RCC 7860 (cell line): ENCODE data around the gene NCKAP5.

Experiments used
- DNase-seq: peaks from one replicate; pipeline ENCODE4 v3.0.0-alpha.2; 2015; ENCODE audit warnings: low spot score
- FAIRE-seq: peaks from 2 replicates; lab custom pipeline; 2012; peaks lifted over from hg19 to GRCh38; lab: Jason Lieb, UNC

Gene NCKAP5

GRCh38 chr2:132929786-132930185, 638.5 kb downstream of the NCKAP5 start:
- no peak for DNase-seq

GRCh38 chr2:132923787-132924186, 644.5 kb downstream of the NCKAP5 start:
- FAIRE-seq (no peak), DNase-seq (no peak)

More at GRCh38 chr2:132929786-132930185, 638.5 kb downstream of the NCKAP5 start:
- no peak for FAIRE-seq

- DNase-seq (no peak), FAIRE-seq (no peak)
Observed at GRCh38 chr2:132915812-132916549, 652.3 kb downstream of the NCKAP5 start.

- no peak for FAIRE-seq
Observed at GRCh38 chr2:132911726-132912724, 656.2 kb downstream of the NCKAP5 start.

GRCh38 chr2:132910432-132910831, 657.8 kb downstream of the NCKAP5 start:
- no peak for FAIRE-seq

More at GRCh38 chr2:132911726-132912724, 656.2 kb downstream of the NCKAP5 start:
- no peak for DNase-seq

GRCh38 chr2:132909427-132909826, 658.8 kb downstream of the NCKAP5 start:
- DNase-seq (peak; percentile 23), FAIRE-seq (no peak)

More at GRCh38 chr2:132910432-132910831, 657.8 kb downstream of the NCKAP5 start:
- no peak for DNase-seq

- FAIRE-seq, result no peak
- DNase-seq, result no peak
Observed at GRCh38 chr2:132904142-132904842, 664.0 kb downstream of the NCKAP5 start.

GRCh38 chr2:132902626-132903025, 665.6 kb downstream of the NCKAP5 start:
- FAIRE-seq, result no peak
- DNase-seq, result no peak

GRCh38 chr2:132901661-132902060, 666.6 kb downstream of the NCKAP5 start:
- FAIRE-seq, result no peak
- DNase-seq, result no peak

- FAIRE-seq (no peak), DNase-seq (no peak)
Observed at GRCh38 chr2:132897111-132897510, 671.2 kb downstream of the NCKAP5 start.

- FAIRE-seq (no peak), DNase-seq (no peak)
Observed at GRCh38 chr2:132896073-132896472, 672.2 kb downstream of the NCKAP5 start.

GRCh38 chr2:132891498-132891897, 676.8 kb downstream of the NCKAP5 start:
- DNase-seq (no peak), FAIRE-seq (no peak)

GRCh38 chr2:132886574-132886973, 681.7 kb downstream of the NCKAP5 start:
- DNase-seq, result no peak
- no peak for FAIRE-seq

GRCh38 chr2:132884705-132885104, 683.6 kb downstream of the NCKAP5 start:
- FAIRE-seq (no peak), DNase-seq (no peak)

- no peak for FAIRE-seq
- DNase-seq, result no peak
Observed at GRCh38 chr2:132884292-132884691, 684.0 kb downstream of the NCKAP5 start.

GRCh38 chr2:132883430-132883829, 684.8 kb downstream of the NCKAP5 start:
- FAIRE-seq (no peak), DNase-seq (no peak)

- FAIRE-seq, result no peak
Observed at GRCh38 chr2:132881546-132881945, 686.7 kb downstream of the NCKAP5 start.

GRCh38 chr2:132877923-132878322, 690.3 kb downstream of the NCKAP5 start:
- FAIRE-seq, result no peak
- no peak for DNase-seq

More at GRCh38 chr2:132881546-132881945, 686.7 kb downstream of the NCKAP5 start:
- DNase-seq, result no peak

- DNase-seq (no peak), FAIRE-seq (no peak)
Observed at GRCh38 chr2:132876745-132877391, 691.4 kb downstream of the NCKAP5 start.

GRCh38 chr2:132875193-132875592, 693.1 kb downstream of the NCKAP5 start:
- no peak for FAIRE-seq
- no peak for DNase-seq
